H1 (cell line): ENCODE measurements around the gene CPA4. TPM values are rescaled to one million over a fixed set of nuclear protein-coding genes. Genes with fewer than 3 reads are reported as not detected.

Experiments
- CTCF ChIA-PET: fragments of 300-600 bp; sonication (Branson Sonifier 250); formaldehyde crosslinking; loops from one replicate; lab custom pipeline; 2021; ENCODE audit not compliant: partially characterized antibody; lab: Charles Lee
- POLR2A ChIA-PET: fragments of 300-600 bp; sonication (Branson Sonifier 250); formaldehyde crosslinking; loops from one replicate; lab custom pipeline; 2021; ENCODE audit warnings: inconsistent platforms; ENCODE audit not compliant: partially characterized antibody; lab: Charles Lee
- DNase-seq, 2 experiments: peaks; one replicate each; pipeline versions ENCODE4 v3.0.0 to v3.0.0-alpha.2; 2010 to 2022; ENCODE audit warnings: low spot score in 2 of 2, low read depth in 1 of 2, mixed read lengths in 1 of 2
- FAIRE-seq: peaks from 2 replicates; lab custom pipeline; 2011; peaks lifted over from hg19 to GRCh38; lab: Jason Lieb, UNC
- H2AFZ ChIP-seq: 2 replicates; pipeline ENCODE4 v1.8.1; 2012; ENCODE audit warnings: low read length, inconsistent platforms
- H2AK5ac ChIP-seq: 2 replicates; pipeline ENCODE4 v1.6.1; 2013; ENCODE audit warnings: low read depth, low read length
- H2BK120ac ChIP-seq: replicated peaks from 2 replicates; pipeline ENCODE3; 2013; ENCODE audit warnings: low read depth, low read length, inconsistent platforms
- H2BK12ac ChIP-seq: 2 replicates; pipeline ENCODE4 v1.6.1; 2013; ENCODE audit warnings: low read depth, low read length
- H2BK15ac ChIP-seq: 2 replicates; pipeline ENCODE4 v1.6.1; 2013; ENCODE audit warnings: low read length
- H2BK20ac ChIP-seq: 2 replicates; pipeline ENCODE4 v1.6.1; 2013; ENCODE audit warnings: low read length
- H2BK5ac ChIP-seq: 2 replicates; pipeline ENCODE4 v1.6.1; 2013; ENCODE audit warnings: low read depth, low read length
- H3K14ac ChIP-seq: 2 replicates; pipeline ENCODE4 v1.6.1; 2013; ENCODE audit warnings: inconsistent platforms; ENCODE audit not compliant: insufficient read length
- H3K18ac ChIP-seq: 2 replicates; pipeline ENCODE4 v1.6.1; 2013; ENCODE audit warnings: low read length; ENCODE audit errors: extremely low read depth
- H3K23ac ChIP-seq: 2 replicates; pipeline ENCODE4 v1.6.1; 2013; ENCODE audit warnings: inconsistent platforms; ENCODE audit not compliant: insufficient read length
- H3K23me2 ChIP-seq: 2 replicates; pipeline ENCODE4 v1.6.1; 2013; ENCODE audit warnings: low read depth, low read length
- H3K27ac ChIP-seq: 2 replicates; pipeline ENCODE4 v1.6.1; 2011; ENCODE audit warnings: low read depth, low read length, inconsistent platforms
- H3K27me3 ChIP-seq, 4 experiments: replicated peaks in 1 of 4; 1 replicate in 1 of 4; 2 replicates in 3 of 4; pipeline versions ENCODE4 v1.6.1 to v1.8.1; 2011 to 2013; ENCODE audit warnings: low read length in 3 of 4, mild to moderate bottlenecking in 3 of 4, inconsistent platforms in 2 of 4, mixed read lengths in 2 of 4, moderate library complexity in 1 of 4; ENCODE audit not compliant: control insufficient read depth in 3 of 4, insufficient read depth in 3 of 4; ENCODE audit errors: extremely low read depth in 1 of 4
- H3K36me3 ChIP-seq, 4 experiments: 2 replicates each; pipeline versions ENCODE4 v1.6.1 to v1.8.1; 2011 to 2013; ENCODE audit warnings: mild to moderate bottlenecking in 4 of 4, low read length in 3 of 4, moderate library complexity in 2 of 4, control low read depth in 1 of 4, inconsistent platforms in 1 of 4; ENCODE audit not compliant: insufficient read depth in 4 of 4, control insufficient read depth in 2 of 4
- H3K4ac ChIP-seq: replicated peaks from 2 replicates; pipeline ENCODE3; 2013; ENCODE audit warnings: low read length, low read depth, mixed read lengths, inconsistent platforms; ENCODE audit not compliant: insufficient read length
- H3K4me1 ChIP-seq, 4 experiments: replicated peaks in 1 of 4; 1 replicate in 1 of 4; 2 replicates in 3 of 4; pipeline versions ENCODE4 v1.6.1 to v1.8.1; 2011 to 2013; ENCODE audit warnings: low read length in 3 of 4, inconsistent platforms in 2 of 4, mixed read lengths in 1 of 4; ENCODE audit not compliant: insufficient read depth in 4 of 4, control insufficient read depth in 3 of 4
- H3K4me2 ChIP-seq, 2 experiments: 2 replicates each; pipeline versions ENCODE4 v1.6.1 to v1.8.1; 2011 to 2013; ENCODE audit warnings: low read depth in 2 of 2, low read length in 2 of 2, control low read depth in 1 of 2, inconsistent platforms in 1 of 2, mild to moderate bottlenecking in 1 of 2; ENCODE audit not compliant: insufficient read depth in 1 of 2
- H3K4me3 ChIP-seq, 4 experiments: fragments of 200-600, 300-600 bp in 1 of 4; sonication (generic), shearing (Covaris generic), sonication (Bioruptor Twin) in 1 of 4; 2 replicates each; pipeline versions ENCODE4 v1.5.1 to v1.8.1; 2011 to 2016; ENCODE audit warnings: low read length in 4 of 4, low read depth in 3 of 4, control low read depth in 2 of 4, inconsistent platforms in 2 of 4, mild to moderate bottlenecking in 2 of 4, mixed read lengths in 1 of 4, moderate library complexity in 1 of 4; ENCODE audit not compliant: insufficient read depth in 2 of 4; ENCODE audit errors: extremely low read depth in 1 of 4
- H3K56ac ChIP-seq: replicated peaks from 2 replicates; pipeline ENCODE3; 2013; ENCODE audit warnings: low read depth, mild to moderate bottlenecking, mixed read lengths, low read length, inconsistent platforms; ENCODE audit not compliant: insufficient read length
- H3K79me1 ChIP-seq: 2 replicates; pipeline ENCODE4 v1.6.1; 2013; ENCODE audit warnings: low read depth, low read length, control low read depth
- H3K79me2 ChIP-seq, 2 experiments: 2 replicates each; pipeline versions ENCODE4 v1.6.1 to v1.8.1; 2012 to 2013; ENCODE audit warnings: low read length in 2 of 2, mild to moderate bottlenecking in 2 of 2, inconsistent platforms in 1 of 2; ENCODE audit not compliant: insufficient read depth in 2 of 2, control insufficient read depth in 1 of 2
- H3K9ac ChIP-seq, 4 experiments: replicated peaks in 1 of 4; 1 replicate in 1 of 4; 2 replicates in 3 of 4; pipeline versions ENCODE4 v1.6.1 to v1.8.1; 2011 to 2013; ENCODE audit warnings: low read depth in 3 of 4, low read length in 3 of 4, control low read depth in 2 of 4, mild to moderate bottlenecking in 2 of 4, moderate library complexity in 2 of 4, inconsistent platforms in 1 of 4; ENCODE audit errors: extremely low read depth in 1 of 4
- H3K9me3 ChIP-seq, 2 experiments: 2 replicates each; pipeline versions ENCODE4 v1.6.1 to v1.8.1; 2012 to 2013; ENCODE audit warnings: mild to moderate bottlenecking in 2 of 2, moderate library complexity in 2 of 2, control low read depth in 1 of 2, inconsistent platforms in 1 of 2, low read depth in 1 of 2, low read length in 1 of 2, mixed read lengths in 1 of 2; ENCODE audit not compliant: insufficient read depth in 2 of 2
- H4K20me1 ChIP-seq, 2 experiments: replicated peaks in 1 of 2; 2 replicates each; pipeline versions ENCODE3 to v1.8.1; 2011 to 2013; ENCODE audit warnings: inconsistent platforms in 2 of 2, low read length in 2 of 2, mild to moderate bottlenecking in 1 of 2; ENCODE audit not compliant: insufficient read depth in 2 of 2, control insufficient read depth in 1 of 2
- H4K5ac ChIP-seq: 2 replicates; pipeline ENCODE4 v1.6.1; 2013; ENCODE audit warnings: low read length, low read depth, mixed read lengths, inconsistent platforms; ENCODE audit not compliant: insufficient read length
- H4K8ac ChIP-seq: 2 replicates; pipeline ENCODE4 v1.8.0; 2013; ENCODE audit warnings: mild to moderate bottlenecking, moderate library complexity, low read length, inconsistent platforms; ENCODE audit not compliant: insufficient read depth; ENCODE audit errors: extremely low read depth
- H4K91ac ChIP-seq: replicated peaks from 2 replicates; pipeline ENCODE3; 2013; ENCODE audit warnings: low read length, mixed read lengths, inconsistent platforms; ENCODE audit not compliant: insufficient read length
- BCL11A ChIP-seq, 2 experiments: IDR thresholded peaks; one replicate each; pipeline ENCODE4 v1.6.1; 2011; ENCODE audit warnings: low read depth in 2 of 2, low read length in 2 of 2, mild to moderate bottlenecking in 2 of 2
- MAFK ChIP-seq: IDR thresholded peaks from 2 replicates; pipeline ENCODE4 v1.6.1; 2012; ENCODE audit warnings: low read depth, mild to moderate bottlenecking, improper control_type of control experiment, low read length
- POU5F1 ChIP-seq: IDR thresholded peaks from 2 replicates; pipeline ENCODE4 v1.6.1; 2011; ENCODE audit warnings: low read depth, mild to moderate bottlenecking, low read length, moderate library complexity
- RFX5 ChIP-seq: IDR thresholded peaks from 2 replicates; pipeline ENCODE4 v1.6.1; 2011; ENCODE audit warnings: low read depth, low read length, improper control_type of control experiment, borderline replicate concordance
- SP2 ChIP-seq: IDR thresholded peaks from 2 replicates; pipeline ENCODE4 v1.6.1; 2012; ENCODE audit warnings: mild to moderate bottlenecking, low read length, inconsistent platforms
- USF2 ChIP-seq: IDR thresholded peaks from 2 replicates; pipeline ENCODE4 v1.6.1; 2011; ENCODE audit warnings: low read length, improper control_type of control experiment
- ZNF274 ChIP-seq: IDR thresholded peaks from 2 replicates; pipeline ENCODE4 v1.7.0; 2012; ENCODE audit warnings: low read length, borderline replicate concordance; ENCODE audit errors: extremely low read depth
- WGBS, 2 experiments: shearing (Covaris generic) in 1 of 2; methylation state at CpG; one replicate each; pipeline versions ENCODE4 v1.1.6 to v1.1.7; 2013 to 2015; ENCODE audit warnings: low lambda C conversion rate in 2 of 2, mixed read lengths in 2 of 2, inconsistent platforms in 1 of 2, low coverage in 1 of 2, missing lambda C conversion rate in 1 of 2; ENCODE audit not compliant: insufficient replicate concordance in 2 of 2, insufficient coverage in 1 of 2, insufficient read length in 1 of 2; ENCODE audit errors: extremely low coverage in 1 of 2, missing lambda C conversion rate in 1 of 2; 5-methylcytosine and 5-hydroxymethylcytosine counted together
- polyA plus RNA-seq, 7 experiments: library from polyadenylated mRNA; depleted of rRNA in 3 of 7; stranded (reverse) in 5 of 7; unstranded in 2 of 7; fragments of >200 nt in 5 of 7; fragments of 200-250 nt in 2 of 7; gene quantifications; 1 replicate in 5 of 7; 2 replicates in 1 of 7; 4 replicates in 1 of 7; pipeline versions ENCODE4 v1.2.1 to v1.2.3, GENCODE V29; 2011 to 2013; ENCODE audit warnings: missing spikeins in 2 of 7, mixed read lengths in 2 of 7
- total RNA-seq: library from RNA; stranded (reverse); fragmentation: NEBNext Ultra II Directional; extraction: Animal tissue kit (Norgen Biotek cat#: 25700); gene quantifications from 2 replicates; pipeline ENCODE4 v1.2.1, GENCODE V29; 2021
- TF ChIP-seq, protein P1 (sequence below): IDR thresholded peaks from 2 replicates; pipeline ENCODE4 v1.6.1; 2012; ENCODE audit warnings: inconsistent platforms

Gene CPA4
- total and polyA plus RNA-seq, 2 of the 8 experiments (the other 6 are each of a cell fraction or from before 2014, with no cell fraction given): 0.03 TPM; not detected in 1

GRCh38 chr7:130256704-130257103, 36.3 kb upstream of the CPA4 start:
- Histone ChIP-seq H2BK15ac (no peak overlapping the region), H3K9ac (no peak overlapping the region), H2BK20ac (0 out of 2 replicates have a peak overlapping the region, but pooled peaks have one; percentile 18), H4K5ac (no peak overlapping the region), H2AFZ (no peak overlapping the region), H3K23ac (no peak overlapping the region), H3K79me1 (no peaks in the 10 kb centered on the region), H3K14ac (no peak overlapping the region), H3K4me3 (no peak overlapping the region), H3K4me1 (peaks cover 0 to 6% (median 2%) of the 10 kb centered on the region in 4 experiments; a peak in 3 of 7 replicates), H3K4me2 (no peak overlapping the region), H3K56ac (no peak overlapping the region), H3K27me3 (no peaks in the 10 kb centered on the region), H3K9me3 (peaks cover 7 to 24% of the 10 kb centered on the region in 2 experiments; a peak in 3 of 4 replicates), H3K4ac (no peak overlapping the region), H2BK12ac (no peak overlapping the region), H4K8ac (no peak overlapping the region), H3K27ac (no peak overlapping the region), H3K23me2 (no peaks in the 10 kb centered on the region), H4K91ac (peak overlapping the region; percentile 88), H3K18ac (no peak overlapping the region), H2BK120ac (no peak overlapping the region), H3K36me3 (peaks cover 0 to 2% (median 0%) of the 10 kb centered on the region in 4 experiments; a peak in 1 of 8 replicates), H4K20me1 (no peaks in the 10 kb centered on the region), H2AK5ac (no peak overlapping the region), H2BK5ac (no peak overlapping the region), H3K79me2 (no peaks in the 10 kb centered on the region)
- ChIA-PET POLR2A (interaction anchor here (2.3 kb wide), 1 partner anchor 16 kb away, joined by 12 read pairs; no protein-coding TSS in a partner anchor), CTCF (interaction anchor here (0.8 to 1.6 kb wide), 4 partner anchors 22 to 296 kb away, joined by 3 to 5 read pairs (median 4); no protein-coding TSS in a partner anchor)
- TF ChIP-seq MAFK: no peak
- no peak for TF ChIP-seq RFX5
- TF ChIP-seq USF2: no peak
- TF ChIP-seq, protein P1, sequence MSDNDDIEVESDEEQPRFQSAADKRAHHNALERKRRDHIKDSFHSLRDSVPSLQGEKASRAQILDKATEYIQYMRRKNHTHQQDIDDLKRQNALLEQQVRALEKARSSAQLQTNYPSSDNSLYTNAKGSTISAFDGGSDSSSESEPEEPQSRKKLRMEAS: no peak
- no peak for TF ChIP-seq ZNF274
- TF ChIP-seq SP2: no peak
- 0 out of 2 replicates have a peak, but pooled peaks have one; percentile 29 for TF ChIP-seq POU5F1
- no peak for TF ChIP-seq BCL11A (IDR thresholded peaks at IDR 0.05; ENCODE audit: low read depth in 2 of 2, low read length in 2 of 2)
- DNase-seq (no peak), FAIRE-seq (no peak)
- 76% methylated on average over 2 of the region's 2 CpGs; no CpG with 5 or more reads in 1 of the 2 experiments for WGBS, 2 experiments
